Fibroblast of skin of left quadriceps (primary cell): ENCODE data around the gene TRIM47.

Source experiments
- DNase-seq, 2 experiments: peaks; one replicate each; pipeline ENCODE4 v3.0.0-alpha.2; 2013; ENCODE audit warnings: low read depth in 2 of 2

TRIM47 gene

DNA sequence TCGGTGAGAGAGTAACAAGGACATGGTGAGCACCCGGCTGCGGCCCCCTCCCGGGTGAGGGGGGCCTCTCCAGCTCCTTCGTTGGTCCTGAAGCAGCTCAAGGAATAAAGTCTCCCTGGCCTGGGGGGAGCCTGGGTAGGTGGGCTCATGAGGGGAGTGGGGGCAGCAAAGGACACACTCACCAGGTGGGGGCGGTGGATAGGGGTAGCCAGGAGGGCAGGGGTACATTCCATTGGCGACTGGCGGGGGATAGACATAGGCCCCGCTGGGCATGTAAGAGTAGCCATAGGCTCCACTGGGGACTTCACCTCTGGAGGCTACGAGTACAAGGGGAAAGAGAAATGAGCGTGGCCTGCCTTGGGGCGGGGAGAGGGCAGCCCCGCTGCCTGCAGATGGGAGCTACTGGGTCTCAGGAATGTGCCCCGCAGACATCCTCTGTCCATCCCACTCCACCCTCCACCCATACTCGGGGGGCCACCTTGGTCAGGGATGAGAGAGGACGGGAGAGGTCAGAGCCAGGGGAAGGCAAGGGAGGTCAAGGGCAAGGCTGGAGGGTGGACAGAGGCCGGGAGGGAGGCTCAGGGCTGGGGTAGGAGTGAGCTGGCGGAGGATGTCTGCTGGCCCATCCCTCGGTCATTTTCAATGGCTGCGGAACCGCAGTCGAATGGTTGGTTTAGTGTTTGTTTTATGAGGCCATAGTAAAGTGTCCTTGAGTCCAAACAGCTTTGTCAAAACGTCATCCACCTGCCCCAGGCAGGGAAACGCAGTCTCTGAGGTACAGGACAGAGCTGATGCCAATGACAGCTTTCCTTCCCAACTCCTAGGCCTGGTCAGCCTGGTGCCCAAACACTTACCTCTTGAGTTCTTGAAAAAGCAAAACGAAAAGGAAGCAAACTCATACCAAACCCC, 30.5 kb downstream of the TRIM47 start:
- no peak for DNase-seq

- DNase-seq, result no peak
Measured at GRCh38 chr17:75846692-75847613, 31.4 kb downstream of the TRIM47 start.

GRCh38 chr17:75845933-75846691, 32.3 kb downstream of the TRIM47 start:
- DNase-seq, result no peak

DNA sequence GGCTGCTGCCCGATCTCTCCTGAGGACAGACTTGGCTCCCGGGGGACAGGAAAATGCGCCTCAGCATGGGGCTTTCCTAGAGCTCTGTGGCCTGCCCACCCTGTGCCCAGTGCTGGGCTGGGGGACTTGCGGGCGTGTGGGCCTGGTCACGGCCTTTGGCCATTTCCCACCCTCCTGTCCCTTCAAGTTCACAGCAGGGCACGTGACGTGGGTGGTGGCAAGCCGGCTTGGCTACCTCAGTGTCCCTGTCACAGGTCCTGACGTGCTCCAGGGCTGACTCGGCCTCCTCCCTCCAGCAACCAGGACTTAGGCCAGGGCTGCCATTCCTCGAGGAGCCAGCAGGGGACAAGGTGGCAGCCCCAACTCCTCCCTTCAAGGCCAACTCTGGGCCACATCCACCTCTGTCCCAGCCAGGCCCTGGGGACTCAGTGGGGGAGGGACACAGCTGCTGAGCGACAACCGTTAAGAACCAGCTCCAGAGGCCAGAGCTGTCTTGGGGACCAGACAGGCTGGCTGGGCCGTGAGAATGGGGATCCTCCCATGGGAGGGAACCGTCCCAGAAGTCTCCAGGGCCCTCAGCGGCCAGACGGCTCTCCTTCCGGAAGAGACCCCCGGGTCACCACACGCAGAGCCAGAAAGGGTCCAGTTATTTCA, 33.2 kb downstream of the TRIM47 start:
- no peak for DNase-seq

DNA sequence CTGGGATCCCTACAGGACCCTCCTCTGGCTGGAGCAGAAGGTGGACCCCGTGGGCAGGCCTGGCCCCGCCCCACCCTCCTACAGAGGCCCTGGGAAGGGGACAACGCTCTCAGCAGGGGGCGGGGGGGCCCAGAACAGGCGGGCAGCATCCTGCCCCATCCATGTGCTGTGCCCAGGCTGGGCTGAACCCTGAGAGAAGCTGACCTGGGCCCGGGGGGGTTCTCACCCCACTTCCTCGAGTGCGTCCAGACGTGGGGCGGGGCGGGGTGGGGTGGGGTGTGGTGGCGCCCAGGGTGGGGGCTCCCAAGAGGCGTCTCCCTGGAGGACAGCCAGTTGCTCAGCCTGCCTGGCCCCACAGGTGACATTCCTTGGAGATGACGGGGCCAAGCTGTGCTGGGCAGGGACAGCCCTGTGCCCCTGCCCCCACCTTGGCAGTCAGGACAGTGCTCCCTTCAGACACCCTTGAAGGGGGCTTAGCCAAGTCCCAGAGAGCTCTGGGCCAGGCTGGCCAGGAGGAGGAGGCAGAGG, 33.8 kb downstream of the TRIM47 start:
- no peak for DNase-seq

GRCh38 chr17:75843577-75844529, 34.5 kb downstream of the TRIM47 start, which contains the start of gene UNC13D:
UNC13D (minus strand) TSS chr17:75844404; CDS start chr17:75844337, 67 bp downstream.
- no peak for DNase-seq

DNA sequence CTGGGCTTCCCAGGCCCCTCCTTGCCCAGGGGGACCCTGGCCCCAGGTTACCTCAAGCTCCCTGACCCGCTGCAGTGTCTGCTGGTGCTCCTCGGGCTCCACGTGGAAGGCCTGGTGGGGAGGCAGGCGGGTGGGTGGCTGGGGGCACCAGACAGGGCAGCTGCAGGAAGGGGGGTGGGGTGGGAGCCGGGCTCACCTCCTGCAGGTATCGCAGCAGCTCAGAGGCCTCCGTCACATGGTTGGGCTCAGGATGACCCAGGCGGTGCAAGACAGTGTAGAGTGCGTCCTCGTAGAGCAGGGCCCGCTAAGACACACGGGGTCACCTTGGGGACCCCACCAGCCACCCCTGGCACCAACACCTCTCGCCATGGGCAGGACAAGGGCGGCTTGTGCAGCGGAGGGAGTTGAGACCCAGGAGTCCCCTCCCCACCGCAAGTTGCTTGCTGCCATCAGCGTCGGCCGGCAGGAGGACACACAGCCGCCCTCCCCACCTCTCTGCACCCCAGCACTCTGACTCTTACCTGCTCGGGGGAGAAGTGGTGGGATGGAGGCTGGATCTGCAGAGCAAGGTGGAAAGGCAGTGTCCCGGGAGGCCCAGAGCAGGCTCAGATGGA, 35.3 kb downstream of the TRIM47 start:
- no peak for DNase-seq

DNA sequence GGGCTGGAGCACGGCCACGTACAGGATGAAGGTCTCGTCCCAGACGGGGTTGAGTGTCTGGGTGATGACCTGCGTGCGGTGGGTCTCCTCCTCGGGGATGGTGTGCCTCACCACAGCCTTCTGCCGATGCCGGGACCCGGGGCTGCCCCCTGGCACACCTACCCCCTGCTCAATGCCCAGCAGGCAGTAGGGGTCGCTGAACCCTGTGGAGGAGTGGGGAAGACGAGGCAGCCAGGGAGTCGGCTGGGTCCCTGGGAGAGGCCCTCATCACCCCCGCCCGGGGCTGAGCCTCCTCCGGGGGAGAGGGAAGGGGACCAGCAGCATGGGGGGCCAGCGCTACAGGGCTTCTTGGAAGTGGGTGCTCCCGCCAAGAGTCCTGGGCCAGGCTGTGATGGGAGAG, 36.0 kb downstream of the TRIM47 start:
- DNase-seq, result no peak

DNA sequence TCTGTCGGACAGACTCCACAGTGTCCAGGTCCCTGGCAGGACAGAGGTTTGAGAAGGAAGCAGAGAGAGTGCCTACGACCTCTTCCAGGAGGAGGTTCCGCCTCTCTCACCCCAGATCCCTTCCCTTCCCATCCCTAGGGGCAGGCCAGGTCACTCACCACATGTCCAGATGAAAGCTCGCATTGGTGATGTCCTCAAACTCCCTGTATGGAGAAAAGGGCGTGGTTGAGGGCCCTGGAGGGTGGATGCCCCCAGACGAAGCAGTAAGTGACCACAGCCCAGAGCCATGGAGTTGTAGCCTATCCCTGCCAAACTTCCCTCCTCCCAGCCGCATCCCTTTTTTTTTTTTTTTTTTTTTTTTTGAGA, 37.6 kb downstream of the TRIM47 start:
- DNase-seq, result no peak

- no peak for DNase-seq
Measured at GRCh38 chr17:75839942-75840798, 38.2 kb downstream of the TRIM47 start.

- DNase-seq, result no peak
Measured at GRCh38 chr17:75838410-75838809, 40.0 kb downstream of the TRIM47 start.

- DNase-seq, result no peak
Measured at GRCh38 chr17:75837899-75838298, 40.5 kb downstream of the TRIM47 start.

DNA sequence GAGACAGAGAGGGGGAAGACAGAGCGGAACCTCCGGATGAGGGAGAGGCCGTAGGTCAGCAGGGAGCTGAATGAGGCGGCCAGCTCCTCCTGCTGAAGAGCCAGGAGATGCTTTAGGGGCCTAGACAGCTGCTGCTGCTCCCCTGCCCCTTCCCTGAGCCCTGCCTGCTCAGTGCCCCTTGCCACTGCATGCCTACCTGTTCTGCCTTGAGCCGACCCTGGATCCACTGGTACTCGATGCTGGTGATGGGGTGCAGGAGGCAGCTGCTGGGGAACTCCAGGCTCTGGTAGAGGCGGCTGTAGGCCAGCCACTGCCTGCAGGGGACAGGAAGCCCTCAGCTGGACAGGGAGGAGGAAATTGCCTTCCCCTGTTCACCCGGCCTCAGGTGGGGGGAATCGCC, 41.8 kb downstream of the TRIM47 start:
- DNase-seq, result no peak

DNA sequence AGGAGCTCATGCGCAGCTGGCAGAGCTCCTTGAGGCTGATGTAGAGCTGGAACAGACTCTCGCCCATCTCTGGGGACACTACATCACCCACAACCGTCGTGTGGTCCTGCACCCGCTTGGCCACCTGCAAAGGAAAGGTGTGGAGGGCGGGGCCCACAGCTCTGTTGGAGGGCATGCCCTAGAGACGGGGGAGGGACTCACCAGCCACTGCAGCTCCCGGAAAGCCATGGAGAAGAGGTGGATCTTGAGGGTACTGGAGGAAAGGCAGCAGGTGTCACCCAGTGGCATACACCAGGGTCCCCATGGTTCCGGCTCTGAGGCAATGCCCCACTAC, 42.8 kb downstream of the TRIM47 start:
- no peak for DNase-seq

DNA sequence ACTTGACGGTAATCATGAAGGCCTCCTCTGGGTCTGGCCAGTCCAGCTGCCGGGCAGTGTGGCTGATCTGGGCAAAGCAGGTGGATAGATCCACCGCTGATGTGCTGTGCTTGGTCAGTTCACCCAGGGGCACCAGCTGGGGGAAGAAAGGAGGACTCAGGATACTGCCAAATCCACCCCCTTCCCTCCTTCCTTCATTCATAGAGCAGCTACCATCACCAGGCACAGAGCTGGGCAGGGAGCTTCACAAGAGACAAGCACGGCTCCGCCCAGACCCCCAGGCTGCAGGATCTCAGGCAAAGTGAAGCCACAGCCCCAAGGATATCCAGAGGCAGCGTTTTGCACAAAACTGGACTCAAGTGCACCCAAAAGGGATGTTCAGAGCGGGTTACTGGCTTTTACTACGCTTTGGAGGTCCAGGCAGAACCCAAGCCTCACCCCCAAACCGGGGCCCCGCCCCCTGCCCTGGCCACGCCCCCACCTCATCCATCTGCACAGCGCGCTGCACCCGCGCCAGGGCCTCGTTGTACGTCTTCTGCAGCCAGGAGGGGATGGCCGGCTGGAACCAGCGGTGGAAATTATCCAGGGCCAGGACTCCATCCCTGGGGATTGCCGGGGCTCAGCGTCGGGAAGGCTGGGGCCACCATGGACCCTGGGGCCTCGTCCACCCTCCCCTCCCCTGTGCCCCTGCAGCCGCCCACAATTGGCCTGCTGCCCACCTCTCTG, 43.3 kb downstream of the TRIM47 start:
- no peak for DNase-seq

GRCh38 chr17:75834279-75834920, 44.0 kb downstream of the TRIM47 start:
- no peak for DNase-seq

DNA sequence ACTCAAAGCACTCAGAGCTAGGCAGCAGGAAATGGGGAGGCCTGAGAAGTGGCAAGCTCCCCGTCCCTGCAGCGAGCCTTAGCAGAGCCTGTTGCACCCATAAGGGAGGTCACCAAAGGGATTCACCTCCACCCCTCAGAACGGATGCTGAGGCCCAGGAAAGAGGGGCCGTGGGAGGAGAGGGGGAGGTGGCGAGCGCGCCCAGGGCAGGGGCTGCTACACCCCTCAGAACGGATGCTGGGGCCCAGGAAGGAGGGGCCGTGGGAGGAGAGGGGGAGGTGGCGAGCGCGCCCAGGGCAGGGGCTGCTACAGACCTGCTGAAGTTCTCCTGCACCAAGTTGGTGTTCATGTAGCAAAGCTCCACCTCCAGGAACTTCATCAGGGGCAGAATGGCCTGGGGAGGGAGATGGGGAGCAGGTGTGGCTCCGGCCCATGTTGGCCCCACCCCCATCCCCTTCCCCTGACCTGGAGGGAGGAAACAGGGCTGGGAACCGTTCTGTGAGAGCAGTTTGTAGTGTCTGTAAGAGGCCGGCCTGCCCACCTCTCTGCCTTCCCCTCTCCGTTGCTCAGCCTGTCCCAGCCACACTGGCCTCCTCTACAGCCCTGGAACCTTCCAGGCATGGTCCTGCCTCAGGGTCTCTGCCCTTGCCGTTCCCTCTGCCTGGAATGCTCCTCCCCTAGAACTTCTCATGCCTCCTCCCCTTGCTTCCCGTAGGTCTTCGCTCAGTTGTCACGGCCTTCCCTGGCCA, 45.6 kb downstream of the TRIM47 start:
- DNase-seq, result no peak
